Activated T-helper 1 cell treated with anti-CD3 and anti-CD28 coated beads, Interleukin-12 subunit alpha, Interleukin-12 subunit beta, Interleukin-2, Interleukin-4 antibody, amounts not matched to agents 30 ng/mL and 10 ng/mL and 1 ng/mL, durations not matched to agents 14 hours and 24 hours and 36 hours (primary cell): ENCODE measurements around the gene CLSTN2. TPM values are rescaled to one million over a fixed set of nuclear protein-coding genes. Genes with fewer than 3 reads are reported as not detected.

Source experiments
- DNase-seq: peaks from one replicate; pipeline ENCODE4 v3.0.0; 2021; ENCODE audit warnings: low spot score
- H3K27ac Mint-ChIP-seq: one replicate; pipeline ENCODE4 v1.8.0; 2021; ENCODE audit warnings: mild to moderate bottlenecking, mixed read lengths
- H3K27me3 Mint-ChIP-seq: one replicate; pipeline ENCODE4 v1.8.0; 2022; ENCODE audit warnings: mild to moderate bottlenecking, moderate library complexity, mixed read lengths; ENCODE audit not compliant: insufficient read depth
- H3K36me3 Mint-ChIP-seq: one replicate; pipeline ENCODE4 v1.8.0; 2021; ENCODE audit warnings: low read depth, mixed read lengths
- H3K4me1 Mint-ChIP-seq: one replicate; pipeline ENCODE4 v1.8.0; 2021; ENCODE audit warnings: low read depth, mixed read lengths
- H3K4me3 Mint-ChIP-seq: one replicate; pipeline ENCODE4 v1.8.0; 2021; ENCODE audit warnings: mild to moderate bottlenecking, moderate library complexity, mixed read lengths
- H3K9me3 Mint-ChIP-seq: one replicate; pipeline ENCODE4 v1.8.0; 2021; ENCODE audit warnings: mixed read lengths
- intact Hi-C: fragments of 100-400 bp; cut with micrococcal nuclease; formaldehyde crosslinking; loops from one replicate; pipeline ENCODE4 v1.15.1; 2024
- total RNA-seq: library from RNA; stranded (reverse); gene quantifications from 2 replicates; pipeline ENCODE4 v1.2.3, GENCODE V29; 2022

Gene CLSTN2
- total RNA-seq, 1 donor from 2014 or later: not detected

GRCh38 chr3:140145528-140145927 is 210.5 kb downstream of the CLSTN2 start:
- Mint-ChIP-seq H3K4me3 (no peak overlapping the region), H3K27me3 (no peaks in the 10 kb centered on the region), H3K9me3 (no peaks in the 10 kb centered on the region), H3K27ac (no peak overlapping the region), H3K4me1 (no peaks in the 10 kb centered on the region), H3K36me3 (no peaks in the 10 kb centered on the region)
- intact Hi-C loops: no loop called here
- no peak for DNase-seq

- H3K27ac Mint-ChIP-seq: no peak overlapping the region
- H3K36me3 Mint-ChIP-seq: no peaks in the 10 kb centered on the region
- no peaks in the 10 kb centered on the region for H3K9me3 Mint-ChIP-seq
- DNase-seq: no peak
- H3K27me3 Mint-ChIP-seq: no peaks in the 10 kb centered on the region
- no peaks in the 10 kb centered on the region for H3K4me1 Mint-ChIP-seq
- no peak overlapping the region for H3K4me3 Mint-ChIP-seq
- intact Hi-C loops: no loop called here
Measured at GRCh38 chr3:140146668-140147067, 211.7 kb downstream of the CLSTN2 start.

GRCh38 chr3:140147965-140148490 is 213.0 kb downstream of the CLSTN2 start:
- H3K4me1 Mint-ChIP-seq: no peaks in the 10 kb centered on the region
- H3K9me3 Mint-ChIP-seq: no peaks in the 10 kb centered on the region
- H3K36me3 Mint-ChIP-seq: no peaks in the 10 kb centered on the region
- no peak overlapping the region for H3K4me3 Mint-ChIP-seq
- intact Hi-C loops: no loop called here
- DNase-seq: no peak
- no peaks in the 10 kb centered on the region for H3K27me3 Mint-ChIP-seq
- no peak overlapping the region for H3K27ac Mint-ChIP-seq

GRCh38 chr3:140148824-140149390 is 213.9 kb downstream of the CLSTN2 start:
- Mint-ChIP-seq H3K36me3 (no peaks in the 10 kb centered on the region), H3K4me3 (no peak overlapping the region), H3K4me1 (no peaks in the 10 kb centered on the region), H3K27ac (no peak overlapping the region), H3K27me3 (no peaks in the 10 kb centered on the region), H3K9me3 (no peaks in the 10 kb centered on the region)
- intact Hi-C loops: no loop called here
- DNase-seq: no peak

GRCh38 chr3:140151321-140151720 is 216.3 kb downstream of the CLSTN2 start:
- H3K9me3 Mint-ChIP-seq: no peaks in the 10 kb centered on the region
- H3K4me1 Mint-ChIP-seq: no peaks in the 10 kb centered on the region
- intact Hi-C loops: no loop called here
- no peak overlapping the region for H3K27ac Mint-ChIP-seq
- no peaks in the 10 kb centered on the region for H3K27me3 Mint-ChIP-seq
- no peak for DNase-seq
- no peak overlapping the region for H3K4me3 Mint-ChIP-seq
- H3K36me3 Mint-ChIP-seq: no peaks in the 10 kb centered on the region

GRCh38 chr3:140152851-140153639 is 218.1 kb downstream of the CLSTN2 start:
- intact Hi-C loops: no loop called here
- no peaks in the 10 kb centered on the region for H3K36me3 Mint-ChIP-seq
- no peaks in the 10 kb centered on the region for H3K27me3 Mint-ChIP-seq
- no peak for DNase-seq
- no peaks in the 10 kb centered on the region for H3K4me1 Mint-ChIP-seq
- H3K27ac Mint-ChIP-seq: no peak overlapping the region
- H3K4me3 Mint-ChIP-seq: no peak overlapping the region
- no peaks in the 10 kb centered on the region for H3K9me3 Mint-ChIP-seq

GRCh38 chr3:140153736-140154135 is 218.8 kb downstream of the CLSTN2 start:
- H3K36me3 Mint-ChIP-seq: no peaks in the 10 kb centered on the region
- H3K27ac Mint-ChIP-seq: no peak overlapping the region
- no peak for DNase-seq
- intact Hi-C loops: no loop called here
- no peaks in the 10 kb centered on the region for H3K27me3 Mint-ChIP-seq
- no peak overlapping the region for H3K4me3 Mint-ChIP-seq
- no peaks in the 10 kb centered on the region for H3K9me3 Mint-ChIP-seq
- no peaks in the 10 kb centered on the region for H3K4me1 Mint-ChIP-seq

- H3K27ac Mint-ChIP-seq: no peak overlapping the region
- H3K36me3 Mint-ChIP-seq: no peaks in the 10 kb centered on the region
- H3K4me1 Mint-ChIP-seq: no peaks in the 10 kb centered on the region
- no peak overlapping the region for H3K4me3 Mint-ChIP-seq
- no peaks in the 10 kb centered on the region for H3K27me3 Mint-ChIP-seq
- no peak for DNase-seq
- H3K9me3 Mint-ChIP-seq: no peaks in the 10 kb centered on the region
- intact Hi-C loops: no loop called here
Measured at GRCh38 chr3:140157161-140157560, 222.2 kb downstream of the CLSTN2 start.

- intact Hi-C loops: no loop called here
- no peak for DNase-seq
- H3K4me1 Mint-ChIP-seq: no peaks in the 10 kb centered on the region
- H3K27me3 Mint-ChIP-seq: no peaks in the 10 kb centered on the region
- H3K4me3 Mint-ChIP-seq: no peak overlapping the region
- H3K27ac Mint-ChIP-seq: no peak overlapping the region
- H3K9me3 Mint-ChIP-seq: no peaks in the 10 kb centered on the region
- H3K36me3 Mint-ChIP-seq: no peaks in the 10 kb centered on the region
Measured at GRCh38 chr3:140159646-140160045, 224.7 kb downstream of the CLSTN2 start.

GRCh38 chr3:140160553-140160952 is 225.6 kb downstream of the CLSTN2 start:
- no peak for DNase-seq
- intact Hi-C loops: no loop called here
- Mint-ChIP-seq H3K27ac (no peak overlapping the region), H3K4me3 (no peak overlapping the region), H3K4me1 (no peaks in the 10 kb centered on the region), H3K27me3 (no peaks in the 10 kb centered on the region), H3K9me3 (no peaks in the 10 kb centered on the region), H3K36me3 (no peaks in the 10 kb centered on the region)

GRCh38 chr3:140162551-140162950 is 227.6 kb downstream of the CLSTN2 start:
- Mint-ChIP-seq H3K27me3 (peaks cover 2% of the 10 kb centered on the region), H3K9me3 (no peaks in the 10 kb centered on the region), H3K27ac (no peak overlapping the region), H3K36me3 (no peaks in the 10 kb centered on the region), H3K4me1 (no peaks in the 10 kb centered on the region), H3K4me3 (no peak overlapping the region)
- intact Hi-C loops: no loop called here
- no peak for DNase-seq

GRCh38 chr3:140163159-140163763 is 228.3 kb downstream of the CLSTN2 start:
- Mint-ChIP-seq H3K4me1 (no peaks in the 10 kb centered on the region), H3K36me3 (no peaks in the 10 kb centered on the region), H3K9me3 (no peaks in the 10 kb centered on the region), H3K27me3 (peaks cover 2% of the 10 kb centered on the region), H3K4me3 (no peak overlapping the region), H3K27ac (no peak overlapping the region)
- intact Hi-C loops: no loop called here
- DNase-seq: no peak

GRCh38 chr3:140164156-140164555 is 229.2 kb downstream of the CLSTN2 start:
- Mint-ChIP-seq H3K4me3 (no peak overlapping the region), H3K36me3 (no peaks in the 10 kb centered on the region), H3K9me3 (no peaks in the 10 kb centered on the region), H3K27me3 (peaks cover 2% of the 10 kb centered on the region), H3K27ac (no peak overlapping the region), H3K4me1 (no peaks in the 10 kb centered on the region)
- intact Hi-C loops: no loop called here
- DNase-seq: no peak
